GM18951 (cell line): Measurements from ENCODE around the gene C21orf91.

Experiments
- POLR2A ChIP-seq: IDR thresholded peaks from 4 replicates; pipeline ENCODE4 v1.6.1; 2011; ENCODE audit warnings: mild to moderate bottlenecking; ENCODE audit not compliant: insufficient read length, insufficient read depth; ENCODE audit errors: extremely low read depth
- in situ Hi-C: fragments of 300-500 bp; cut with MboI; formaldehyde crosslinking; loops from one replicate; pipeline ENCODE4 v1.12.0; 2022; ENCODE audit warnings: low sequenced_read_pairs, mixed read lengths, inconsistent platforms; ENCODE audit not compliant: unreplicated experiment

Gene C21orf91

GRCh38 chr21:17819114-17819876, at the start of gene C21orf91:
C21orf91 (minus strand) TSS chr21:17819356; CDS start chr21:17818318, 1,038 bp downstream.
- in situ Hi-C loops, result no loop called here
- TF ChIP-seq POLR2A, result peak; percentile 96

GRCh38 chr21:17866590-17866989, 47.4 kb upstream of the C21orf91 start:
- no peak for TF ChIP-seq POLR2A
- in situ Hi-C loops, result no loop called here

- in situ Hi-C loops, result no loop called here
- TF ChIP-seq POLR2A, result no peak
Measured at GRCh38 chr21:17859661-17860060, 40.5 kb upstream of the C21orf91 start.

GRCh38 chr21:17858747-17859146, 39.6 kb upstream of the C21orf91 start:
- in situ Hi-C loops, result no loop called here
- no peak for TF ChIP-seq POLR2A

- TF ChIP-seq POLR2A, result no peak
- in situ Hi-C loops, result no loop called here
Measured at GRCh38 chr21:17854745-17855144, 35.6 kb upstream of the C21orf91 start.

- in situ Hi-C loops, result no loop called here
- no peak for TF ChIP-seq POLR2A
Measured at GRCh38 chr21:17853393-17854275, 34.5 kb upstream of the C21orf91 start.

GRCh38 chr21:17848228-17848627, 29.1 kb upstream of the C21orf91 start:
- no peak for TF ChIP-seq POLR2A
- in situ Hi-C loops, result no loop called here

- TF ChIP-seq POLR2A, result no peak
- in situ Hi-C loops, result no loop called here
Measured at GRCh38 chr21:17841103-17841502, 21.9 kb upstream of the C21orf91 start.

GRCh38 chr21:17834639-17835354, 15.6 kb upstream of the C21orf91 start:
- no peak for TF ChIP-seq POLR2A
- in situ Hi-C loops, result no loop called here

- in situ Hi-C loops, result no loop called here
- TF ChIP-seq POLR2A, result no peak
Measured at GRCh38 chr21:17829472-17829871, 10.3 kb upstream of the C21orf91 start.

GRCh38 chr21:17828223-17828622, 9.1 kb upstream of the C21orf91 start:
- in situ Hi-C loops, result no loop called here

GRCh38 chr21:17823846-17824245, 4.7 kb upstream of the C21orf91 start:
- in situ Hi-C loops, result no loop called here
- no peak for TF ChIP-seq POLR2A

More at GRCh38 chr21:17828223-17828622, 9.1 kb upstream of the C21orf91 start:
- no peak for TF ChIP-seq POLR2A

- no peak for TF ChIP-seq POLR2A
- in situ Hi-C loops, result no loop called here
Measured at GRCh38 chr21:17821121-17821520, 2.0 kb upstream of the C21orf91 start.

GRCh38 chr21:17819877-17820229, 697 bp upstream of the C21orf91 start:
- no peak for TF ChIP-seq POLR2A
- in situ Hi-C loops, result no loop called here
